ENCODE data around the gene MTPN.

The MTPN gene, protein sequence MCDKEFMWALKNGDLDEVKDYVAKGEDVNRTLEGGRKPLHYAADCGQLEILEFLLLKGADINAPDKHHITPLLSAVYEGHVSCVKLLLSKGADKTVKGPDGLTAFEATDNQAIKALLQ

DNA sequence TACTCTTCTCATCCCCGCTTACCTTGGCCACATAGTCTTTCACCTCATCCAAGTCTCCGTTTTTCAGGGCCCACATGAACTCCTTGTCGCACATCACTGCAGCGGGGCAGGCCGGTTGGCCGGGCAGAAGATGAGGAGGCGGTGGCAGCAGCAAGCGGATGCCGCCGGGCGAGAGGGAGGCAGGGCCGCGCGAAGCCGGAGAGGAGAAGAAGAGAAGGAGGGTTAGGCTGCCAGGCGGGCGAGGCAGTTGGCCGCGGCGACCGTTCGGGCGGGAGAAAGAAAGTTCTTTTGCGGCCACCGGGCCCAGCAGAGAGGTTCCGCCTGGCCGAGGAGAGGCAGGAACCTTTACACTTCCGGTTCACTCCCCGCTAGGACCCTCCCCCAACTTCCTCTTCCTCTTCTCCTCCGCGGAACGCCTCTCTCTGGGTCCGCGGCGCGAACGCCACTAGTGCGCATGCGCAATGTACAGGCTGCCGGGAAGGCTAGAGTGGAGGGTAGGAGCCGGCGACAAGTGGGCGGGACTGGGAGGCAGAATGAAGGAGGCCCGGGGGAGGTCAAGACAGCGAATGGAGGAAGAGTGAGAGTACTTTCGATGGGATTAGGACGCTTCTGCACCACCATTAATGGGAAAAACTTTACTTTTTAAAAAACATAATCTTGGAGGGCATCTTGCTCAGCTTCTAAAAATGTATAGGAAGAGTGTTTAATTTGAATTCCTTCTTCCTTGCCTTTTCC is at the start of gene MTPN:
Gene MTPN, minus strand, starts transcription at position 353 of the 735 bp plus-strand sequence. Its CDS starts 259 bp downstream, at position 94.
- peak; percentile 97 for DNase-seq

DNA sequence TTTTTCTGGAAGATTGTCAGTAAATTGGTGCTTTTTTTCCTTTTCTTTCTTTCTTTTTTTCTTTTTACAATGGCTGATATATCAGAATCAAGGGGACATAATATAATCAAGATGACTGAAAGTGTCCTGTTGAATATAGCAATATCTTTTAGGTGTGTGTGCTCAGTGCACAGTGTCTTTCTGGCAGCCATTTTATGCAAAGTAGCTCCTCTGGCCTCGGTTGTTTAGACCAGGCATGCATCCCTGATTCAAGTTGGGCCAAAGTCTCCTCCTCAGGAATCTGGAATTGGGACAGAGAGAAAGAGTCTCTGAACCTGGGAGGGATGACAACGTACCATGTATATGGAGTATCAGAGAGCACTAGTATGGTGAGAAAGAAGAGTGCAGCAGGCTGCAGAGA is 49.0 kb upstream of the MTPN start:
- DNase-seq = no peak

DNA sequence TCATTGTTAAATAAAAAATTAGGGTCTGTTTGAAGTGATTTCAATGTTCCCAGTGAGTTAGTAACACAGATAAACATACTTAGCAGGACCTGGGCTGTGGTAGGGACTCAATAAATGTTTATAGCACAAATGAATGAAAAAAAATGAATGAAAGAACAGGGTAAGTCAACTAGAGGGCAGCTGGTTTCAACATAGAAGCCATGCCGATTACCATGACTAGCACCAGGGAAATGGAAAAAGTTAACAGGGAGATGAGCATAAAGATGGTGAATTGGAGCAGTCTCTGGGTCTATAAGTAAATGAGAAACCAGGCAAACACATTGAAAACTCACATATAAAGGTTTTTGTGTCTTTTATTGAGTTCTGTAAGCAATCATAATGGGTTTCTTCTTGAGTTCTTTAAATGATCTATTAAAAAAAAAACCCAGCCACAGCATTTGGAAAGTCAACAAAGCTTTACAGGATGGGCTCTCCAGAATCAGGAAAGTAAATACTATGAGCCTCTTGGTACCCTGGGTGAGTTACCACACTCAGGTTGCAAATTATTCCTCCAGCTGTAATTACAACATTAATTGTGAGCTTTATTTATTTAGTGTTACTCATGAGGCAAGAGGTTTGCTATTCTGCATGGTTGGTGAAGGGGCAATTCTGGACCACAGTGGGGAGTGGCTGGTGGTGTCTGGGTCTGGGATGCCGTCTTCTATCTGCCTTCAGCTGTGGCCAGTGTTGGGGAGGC is 46.1 kb upstream of the MTPN start:
- no peak for DNase-seq

DNA sequence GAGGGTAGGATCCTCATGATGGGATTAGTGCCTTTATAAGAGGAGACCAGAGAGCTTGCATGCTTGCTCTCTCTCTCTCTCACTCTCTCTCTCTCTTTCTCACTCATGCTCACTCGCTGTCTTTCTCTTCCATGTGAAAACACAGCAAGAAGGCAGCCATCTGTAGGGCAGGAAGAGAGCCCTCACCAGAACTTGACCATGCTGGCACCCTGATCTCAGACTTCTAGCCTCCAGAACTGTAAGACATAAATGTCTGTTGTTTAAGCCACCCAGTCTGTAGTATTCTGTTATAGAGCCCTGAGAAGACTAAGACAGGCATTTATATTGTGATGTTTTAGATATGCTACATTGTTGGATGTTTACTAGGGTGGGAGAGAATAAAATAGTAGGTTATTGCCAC is 43.4 kb upstream of the MTPN start:
- no peak for DNase-seq

DNA sequence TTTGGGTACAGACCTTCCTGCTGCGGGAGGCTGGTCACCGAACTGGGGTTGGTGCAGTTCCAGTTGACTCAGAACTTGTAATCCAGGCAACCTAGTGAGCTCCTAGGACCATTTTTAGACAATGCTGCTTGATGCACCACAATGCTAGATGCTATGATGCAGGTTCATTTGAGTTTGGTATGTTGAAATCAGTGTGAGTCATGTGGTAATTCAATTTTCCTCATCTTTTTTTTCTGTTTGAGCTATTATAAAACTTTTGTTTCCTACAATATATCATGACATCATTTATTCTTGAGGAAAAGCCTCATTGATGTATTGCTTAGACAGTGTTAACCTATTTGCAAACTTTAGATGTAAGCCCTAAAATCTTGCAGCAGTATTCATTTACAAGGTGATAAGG is 40.9 kb upstream of the MTPN start:
- no peak for DNase-seq

DNA sequence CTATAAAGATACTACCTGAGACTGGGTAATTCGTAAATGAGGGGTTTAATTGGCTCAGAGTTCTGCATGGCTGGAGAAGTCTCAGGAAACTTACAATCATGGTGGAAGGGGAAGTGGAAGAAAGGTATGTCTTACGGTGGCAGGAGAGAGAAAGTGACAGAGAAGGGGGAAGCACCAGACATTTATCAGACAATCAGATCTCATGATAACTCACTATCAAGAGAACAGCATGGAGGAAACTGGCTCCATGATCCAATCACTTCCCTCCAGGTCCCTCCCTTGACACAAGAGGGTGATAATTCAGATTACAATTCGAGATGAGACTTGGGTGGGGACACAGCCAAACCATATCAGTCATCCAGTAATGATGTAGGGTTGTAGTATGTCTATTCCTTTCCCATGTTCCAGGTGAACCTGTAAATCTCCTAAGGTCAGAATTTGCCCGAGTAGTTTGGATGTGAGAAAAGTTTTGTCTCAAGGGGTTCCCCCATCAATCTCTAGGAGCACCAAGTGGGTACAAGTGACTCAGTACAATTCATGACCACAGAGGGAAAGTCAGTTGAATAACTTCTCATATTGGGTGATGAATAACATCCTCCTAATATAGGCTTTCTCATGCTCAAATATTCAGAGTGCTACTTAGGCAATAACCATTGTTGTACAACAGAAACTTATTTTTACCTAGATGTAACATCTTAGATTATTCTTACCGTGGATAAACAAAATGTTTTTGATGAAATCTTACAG is 39.7 kb upstream of the MTPN start:
- no peak for DNase-seq

DNA sequence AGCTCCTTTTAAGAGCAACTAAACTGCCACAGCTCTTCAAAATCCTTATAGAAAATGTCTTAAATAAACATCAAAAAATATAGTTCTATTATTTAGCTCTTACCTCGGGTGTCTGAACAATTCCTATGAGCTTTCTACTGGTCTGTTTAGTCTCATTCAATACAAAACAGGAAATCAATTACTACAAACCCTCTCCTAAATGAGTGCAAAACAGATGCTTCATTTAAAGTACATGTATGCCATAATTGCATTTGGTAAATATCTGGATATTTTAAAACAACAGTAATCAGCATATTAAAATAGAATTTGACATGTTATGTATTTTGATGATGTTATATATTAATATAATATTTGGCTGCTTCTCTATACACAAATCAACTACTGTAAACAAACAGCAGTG is 38.5 kb upstream of the MTPN start:
- no peak for DNase-seq

DNA sequence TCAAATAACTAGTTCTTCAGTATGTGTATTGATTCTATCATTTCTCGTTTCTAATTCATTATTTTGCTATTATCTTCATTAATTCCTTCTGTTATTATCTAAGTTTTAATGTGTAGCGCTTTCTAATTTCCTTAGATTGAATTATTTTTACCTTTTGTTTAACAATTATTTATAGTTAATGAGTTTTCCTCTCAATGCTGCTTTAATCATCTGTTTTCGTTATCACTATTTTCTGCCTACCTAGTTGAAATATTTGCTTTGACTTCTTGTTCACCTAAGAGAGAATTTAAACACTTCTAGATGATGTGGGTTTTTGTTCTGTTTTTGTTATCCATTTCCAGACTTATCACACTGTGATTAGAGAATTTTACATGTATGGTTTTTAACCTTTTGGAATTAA is 37.5 kb upstream of the MTPN start:
- no peak for DNase-seq

DNA sequence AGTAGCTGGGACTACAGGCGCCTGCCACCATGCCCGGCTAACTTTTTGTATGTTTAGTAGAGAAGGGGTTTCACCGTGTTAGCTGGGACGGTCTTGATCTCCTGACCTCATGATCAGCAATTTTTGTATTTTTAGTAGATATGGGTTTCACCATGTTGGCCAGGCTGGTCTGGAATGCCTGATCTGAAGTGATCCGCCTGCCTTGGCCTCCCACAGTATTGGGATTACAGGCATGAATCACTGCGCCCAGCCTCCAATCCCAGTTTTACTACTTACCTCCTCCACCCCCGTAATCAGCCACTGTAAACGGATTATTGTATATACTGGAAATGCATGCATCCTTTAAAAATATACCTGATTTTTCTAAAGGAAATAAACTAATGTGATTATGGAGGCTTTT is 35.1 kb upstream of the MTPN start:
- no peak for DNase-seq

DNA sequence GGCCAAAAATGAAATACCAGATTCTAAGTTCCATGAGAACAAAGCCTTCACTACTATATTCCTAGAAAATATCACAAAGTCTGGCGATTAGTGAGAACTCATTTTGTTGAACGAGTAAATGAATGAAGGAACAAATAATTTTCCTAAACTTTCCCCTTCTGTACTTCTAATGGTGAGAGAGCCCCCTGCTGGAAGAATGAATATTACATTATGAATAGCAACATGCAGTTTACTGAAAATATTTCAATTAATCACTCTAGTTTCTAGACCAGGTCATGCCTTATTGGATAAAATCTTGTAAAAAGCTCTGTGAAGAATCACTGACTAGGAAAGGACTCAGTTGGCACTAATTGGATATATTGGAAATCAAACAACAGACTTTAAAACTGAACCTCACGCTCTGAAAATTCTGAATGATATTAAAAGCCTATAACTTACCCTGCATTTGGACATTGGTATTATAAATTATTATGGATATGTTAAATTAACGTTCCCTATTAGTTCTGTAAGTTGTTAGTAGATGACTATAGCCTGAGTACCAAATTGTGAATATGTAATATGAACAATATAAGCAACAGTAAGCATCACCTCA is 32.4 kb upstream of the MTPN start:
- DNase-seq = no peak

DNA sequence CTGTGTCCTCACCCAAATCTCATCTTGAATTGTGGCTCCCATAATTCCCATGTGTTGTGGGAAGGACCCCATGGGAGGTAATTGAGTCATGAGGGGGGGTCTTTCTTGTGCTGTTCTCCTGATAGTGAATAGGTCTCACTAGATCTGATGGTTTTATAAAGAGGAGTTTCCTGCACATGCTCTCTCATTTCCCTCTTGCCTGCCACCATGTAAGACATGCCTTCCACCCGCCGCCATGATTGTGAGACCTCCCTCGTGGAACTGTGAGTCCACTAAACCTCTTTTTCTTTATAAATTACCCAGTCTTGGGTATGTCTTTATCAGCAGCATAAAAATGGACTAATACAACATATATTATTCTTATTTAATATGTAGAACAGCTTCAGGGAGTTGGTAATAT is 29.0 kb upstream of the MTPN start:
- no peak for DNase-seq

DNA sequence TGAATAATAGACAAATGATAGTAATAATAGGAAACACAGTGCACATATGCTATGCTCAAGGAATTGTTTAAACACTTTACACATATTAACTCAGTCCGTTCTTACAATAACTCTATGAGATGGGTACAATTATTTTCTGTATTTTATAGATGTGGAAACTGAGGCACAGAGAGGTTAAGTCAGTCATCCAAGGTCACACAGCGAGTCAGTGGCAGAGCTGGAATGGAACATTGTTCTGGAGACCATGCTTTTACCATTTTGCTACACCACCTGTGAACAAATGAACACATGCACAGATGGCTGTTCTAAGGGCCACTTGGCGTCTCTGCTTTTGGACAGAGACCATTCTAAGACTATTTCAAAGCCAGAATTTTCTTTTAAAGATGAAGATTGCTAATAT is 26.9 kb upstream of the MTPN start:
- no peak for DNase-seq

DNA sequence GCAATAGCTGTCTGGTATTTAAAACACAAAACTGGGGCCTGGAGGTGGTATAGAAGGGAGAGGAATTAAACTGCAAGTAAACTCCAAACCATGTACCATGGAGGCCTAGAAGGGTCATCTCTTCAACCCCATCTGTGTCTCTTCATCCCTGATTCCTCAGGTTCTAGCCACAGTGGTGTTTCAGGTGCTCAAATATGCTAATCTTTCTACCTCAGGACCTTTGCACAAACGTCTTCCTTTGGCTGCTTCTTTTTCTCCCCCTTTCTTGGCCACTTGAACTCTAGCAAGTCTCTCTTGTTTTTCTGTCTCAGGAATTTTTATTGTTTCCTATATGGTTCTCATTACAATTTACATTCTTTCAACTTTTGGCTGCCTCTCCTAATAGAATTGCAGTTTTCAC is 25.6 kb upstream of the MTPN start:
- DNase-seq = no peak

DNA sequence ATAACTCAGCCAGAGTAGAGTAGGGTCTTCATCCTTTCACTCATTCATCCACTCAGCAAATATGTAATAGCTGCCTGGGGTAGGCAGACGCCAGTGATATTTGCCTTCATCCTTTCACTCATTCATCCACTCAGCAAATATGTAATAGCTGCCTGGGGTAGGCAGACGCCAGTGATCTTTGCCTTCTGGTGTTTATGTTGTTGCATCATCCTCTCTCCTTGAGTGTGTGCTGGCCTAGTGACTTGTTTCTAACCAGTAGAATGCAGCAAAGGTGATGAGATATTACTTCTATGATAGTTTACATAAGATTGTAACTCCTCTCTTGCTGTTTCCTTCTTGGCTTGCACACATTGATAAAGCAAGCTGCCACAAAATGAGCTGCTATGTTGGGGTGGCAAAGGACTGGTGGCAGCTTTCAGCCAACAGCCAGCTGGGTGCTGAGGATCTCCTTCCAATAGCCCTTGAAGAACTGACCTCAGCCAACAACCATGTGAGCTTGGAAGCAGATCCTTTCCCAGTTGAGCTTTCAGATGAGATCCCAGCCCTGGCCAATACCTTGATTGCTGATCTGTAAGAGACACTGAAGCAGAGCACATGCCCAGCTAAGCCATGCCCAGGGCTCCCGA is 23.2 kb upstream of the MTPN start:
- DNase-seq = no peak

DNA sequence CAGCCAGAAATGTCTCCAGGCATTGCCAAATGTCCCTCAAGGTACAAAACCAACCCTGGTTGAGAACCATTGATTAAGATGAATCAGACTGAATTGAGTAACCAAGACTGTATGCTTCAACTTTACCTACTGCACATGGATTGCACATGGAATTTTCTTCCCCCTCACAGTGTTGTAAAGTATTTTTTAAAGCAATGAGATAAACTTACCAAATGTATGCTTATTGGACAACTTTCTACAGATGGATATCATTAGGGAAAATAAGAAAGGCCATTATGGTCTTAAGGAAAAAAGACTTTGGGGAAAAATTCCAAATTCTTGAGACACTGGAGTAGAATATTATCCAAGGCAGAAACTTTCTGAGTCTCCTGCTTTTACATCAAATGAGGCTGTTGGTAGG is 20.9 kb upstream of the MTPN start:
- DNase-seq = no peak

DNA sequence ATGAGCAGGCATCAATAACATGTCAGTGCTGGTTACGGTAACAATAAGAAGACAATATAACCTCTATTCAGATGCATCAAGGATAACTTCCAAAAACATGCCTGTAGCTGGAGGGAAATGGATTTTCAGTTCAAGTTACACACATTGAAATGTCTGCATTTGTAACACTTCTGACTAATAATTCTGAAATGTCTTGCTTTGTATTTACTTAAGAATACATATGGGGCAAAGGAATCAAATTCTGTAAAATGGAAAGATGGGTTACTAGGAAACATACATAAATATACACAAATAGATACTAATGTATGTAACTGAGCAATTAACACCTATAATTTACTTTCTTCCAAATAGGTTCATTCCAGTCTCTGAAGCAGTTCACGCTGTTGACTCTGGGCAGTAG is 18.6 kb upstream of the MTPN start:
- DNase-seq = no peak

DNA sequence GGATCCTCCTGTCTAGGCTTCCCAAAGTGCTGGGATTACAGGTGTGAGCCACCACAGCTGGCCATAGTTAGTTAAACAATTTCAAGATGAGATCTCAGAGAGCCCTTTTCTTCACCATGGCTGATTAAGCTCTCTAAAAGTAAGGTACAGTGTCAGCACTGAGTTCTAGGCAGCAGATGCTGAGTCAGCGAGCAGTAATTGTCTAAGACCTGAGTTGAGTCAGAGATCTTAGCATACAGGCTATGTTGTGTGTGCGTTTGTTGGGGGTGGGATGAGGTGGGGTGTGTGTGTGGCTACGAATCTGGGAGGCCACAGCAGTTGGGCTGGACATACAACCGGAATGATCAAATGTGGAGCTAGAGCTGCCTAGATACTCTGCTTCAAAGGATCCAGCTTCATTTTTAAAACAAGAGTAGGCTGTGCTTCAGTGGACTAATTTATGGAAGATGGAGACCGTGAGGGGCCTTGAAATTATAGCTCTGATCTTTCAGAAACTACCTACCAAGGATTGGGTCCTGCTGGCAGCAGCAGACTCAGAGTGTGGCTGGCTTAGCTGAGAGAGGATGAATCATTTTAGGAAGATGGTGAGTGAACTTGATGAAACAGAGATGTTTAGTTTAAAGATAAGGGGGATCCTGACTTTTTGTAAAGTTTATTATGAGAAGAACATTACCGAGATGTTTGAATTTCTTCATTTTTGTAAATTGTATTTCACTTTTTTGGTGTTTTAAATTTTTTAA is 17.5 kb upstream of the MTPN start:
- no peak for DNase-seq

DNA sequence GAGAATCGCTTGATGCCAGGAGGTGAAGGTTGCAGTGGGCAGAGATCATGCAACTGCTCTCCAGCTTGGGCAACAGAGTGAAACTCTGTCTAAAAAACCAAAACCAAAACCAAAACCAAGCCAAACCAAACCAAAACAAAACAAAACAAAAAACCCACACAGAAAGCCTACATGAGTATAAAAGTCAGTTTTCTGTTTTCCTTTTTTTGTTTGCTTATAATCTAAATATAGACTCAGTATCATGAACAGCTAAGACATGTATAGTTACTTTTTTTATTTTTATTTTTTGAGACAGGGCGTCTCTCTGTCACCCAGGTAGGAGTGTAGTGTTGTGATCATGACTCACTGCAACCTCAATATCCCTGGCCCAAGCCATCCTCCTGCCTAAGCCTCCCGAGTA is 16.8 kb upstream of the MTPN start:
- no peak for DNase-seq

DNA sequence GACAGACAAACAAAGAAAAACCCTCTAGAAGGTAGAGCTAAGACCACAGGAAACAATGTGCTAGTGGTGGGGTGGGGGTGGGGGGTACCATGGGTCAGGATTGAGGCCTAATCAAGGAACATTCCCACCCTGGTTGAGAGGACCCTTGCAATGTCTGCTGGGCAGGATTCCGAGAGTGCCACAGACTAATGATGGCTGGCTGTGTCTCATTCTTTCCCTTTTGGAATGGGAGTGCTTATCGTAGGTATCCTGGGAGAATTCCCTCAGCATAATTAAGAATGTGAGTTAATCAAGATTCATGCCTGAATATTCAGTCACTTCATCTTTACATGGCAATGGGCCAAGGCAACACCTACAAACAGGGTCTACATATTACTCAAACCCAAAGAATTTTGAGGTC is 14.7 kb upstream of the MTPN start:
- no peak for DNase-seq

DNA sequence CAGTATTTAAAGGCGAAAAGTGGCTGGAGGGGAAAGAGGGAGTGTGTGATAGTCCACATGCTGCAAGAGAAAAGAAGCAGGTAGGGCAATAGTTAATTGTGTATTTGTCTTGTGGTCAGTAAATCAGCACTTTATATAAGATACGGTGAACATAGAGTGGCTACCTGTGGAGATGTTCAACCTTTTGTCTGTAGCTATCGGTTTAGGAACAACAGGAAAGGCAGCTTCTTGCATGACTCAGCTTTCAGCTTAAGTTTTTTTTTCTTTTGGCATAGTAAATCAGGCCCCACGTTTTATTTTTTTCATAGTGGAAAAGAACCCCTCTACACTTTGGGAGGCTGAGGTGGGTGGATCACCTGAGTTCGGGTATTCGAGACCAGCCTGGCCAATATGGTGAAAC is 14.2 kb upstream of the MTPN start:
- DNase-seq = no peak

DNA sequence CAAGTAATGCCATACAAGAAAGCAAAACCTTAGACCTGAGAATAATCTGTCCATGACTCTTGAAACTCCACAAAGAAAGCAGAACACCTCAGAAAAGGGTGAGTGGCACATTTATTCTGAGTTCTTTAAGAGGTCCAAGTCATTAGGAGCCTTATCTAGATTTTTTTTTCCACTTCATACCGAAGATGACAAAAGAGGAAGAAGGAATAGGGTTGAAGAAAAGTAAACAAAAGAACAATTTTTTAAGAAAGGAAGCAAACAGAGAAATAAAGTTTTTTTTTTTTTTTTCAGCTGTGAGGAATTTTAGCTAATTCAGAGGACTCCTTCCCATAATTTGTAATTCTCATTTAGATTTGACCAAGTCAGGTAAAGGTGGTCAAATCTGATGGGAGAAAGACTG is 13.1 kb upstream of the MTPN start:
- DNase-seq = no peak

DNA sequence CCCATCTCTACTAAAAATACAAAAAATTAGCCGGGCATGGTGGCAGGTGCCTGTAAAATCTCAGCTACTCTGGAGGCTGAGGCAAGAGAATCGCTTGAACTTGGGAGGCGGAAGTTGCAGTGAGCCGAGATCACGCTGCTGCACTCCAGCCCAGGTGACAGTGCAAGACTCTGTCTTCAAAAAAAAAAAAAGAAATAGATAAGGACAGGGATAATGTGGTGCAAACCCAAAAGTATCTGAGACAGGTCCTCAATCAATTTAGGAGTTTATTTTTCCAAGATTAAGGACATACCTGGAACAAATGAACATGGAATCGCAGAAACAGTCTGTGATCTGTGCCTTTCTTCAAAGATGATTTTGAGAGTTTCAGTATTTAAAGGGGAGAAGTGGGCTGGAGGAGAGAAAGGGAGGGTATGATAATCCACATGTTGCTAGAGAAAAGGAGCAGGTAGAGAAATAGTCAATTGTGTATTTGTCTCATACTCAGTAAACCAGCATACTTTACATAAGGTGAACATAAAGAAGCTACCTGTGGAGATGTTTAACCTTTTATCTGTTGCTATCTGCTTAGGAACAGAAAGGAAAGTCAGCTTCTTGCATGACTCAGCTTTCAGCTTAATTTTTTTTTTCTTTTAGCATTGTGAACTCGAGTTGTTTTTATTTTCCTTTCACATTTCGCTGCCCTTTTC is 4.9 kb upstream of the MTPN start:
- DNase-seq = no peak
